MG63 (cell line): Measurements from ENCODE around the gene TBX21. TPM values are rescaled to one million over a fixed set of nuclear protein-coding genes. Genes with fewer than 3 reads are reported as not detected.

ENCODE experiments used
- DNase-seq: peaks from one replicate; pipeline ENCODE4 v3.0.0-alpha.2; 2020
- H3K27me3 ChIP-seq: fragments of 250-450 bp; sonication (Bioruptor Pico); 2 replicates; pipeline ENCODE4 v1.5.1; 2020; ENCODE audit warnings: mild to moderate bottlenecking, moderate library complexity
- H3K36me3 ChIP-seq: fragments of 250-450 bp; sonication (Bioruptor Pico); 2 replicates; pipeline ENCODE4 v1.5.1; 2020; ENCODE audit warnings: mild to moderate bottlenecking, moderate library complexity
- H3K4me3 ChIP-seq: fragments of 250-450 bp; sonication (Bioruptor Pico); 2 replicates; pipeline ENCODE4 v1.5.1; 2020; ENCODE audit warnings: mild to moderate bottlenecking, moderate library complexity
- H3K9me3 ChIP-seq: fragments of 250-450 bp; sonication (Bioruptor Pico); 2 replicates; pipeline ENCODE4 v1.5.1; 2020; ENCODE audit warnings: mild to moderate bottlenecking, moderate library complexity
- total RNA-seq: library from RNA; depleted of rRNA; stranded (reverse); fragments of >200 nt; shearing (Covaris generic); gene quantifications from 2 replicates; pipeline ENCODE4 v1.2.3, GENCODE V29; 2014; ENCODE audit warnings: low replicate concordance

TBX21 gene
- total RNA-seq, 1 experiment from 2014 or later, result not detected

DNA sequence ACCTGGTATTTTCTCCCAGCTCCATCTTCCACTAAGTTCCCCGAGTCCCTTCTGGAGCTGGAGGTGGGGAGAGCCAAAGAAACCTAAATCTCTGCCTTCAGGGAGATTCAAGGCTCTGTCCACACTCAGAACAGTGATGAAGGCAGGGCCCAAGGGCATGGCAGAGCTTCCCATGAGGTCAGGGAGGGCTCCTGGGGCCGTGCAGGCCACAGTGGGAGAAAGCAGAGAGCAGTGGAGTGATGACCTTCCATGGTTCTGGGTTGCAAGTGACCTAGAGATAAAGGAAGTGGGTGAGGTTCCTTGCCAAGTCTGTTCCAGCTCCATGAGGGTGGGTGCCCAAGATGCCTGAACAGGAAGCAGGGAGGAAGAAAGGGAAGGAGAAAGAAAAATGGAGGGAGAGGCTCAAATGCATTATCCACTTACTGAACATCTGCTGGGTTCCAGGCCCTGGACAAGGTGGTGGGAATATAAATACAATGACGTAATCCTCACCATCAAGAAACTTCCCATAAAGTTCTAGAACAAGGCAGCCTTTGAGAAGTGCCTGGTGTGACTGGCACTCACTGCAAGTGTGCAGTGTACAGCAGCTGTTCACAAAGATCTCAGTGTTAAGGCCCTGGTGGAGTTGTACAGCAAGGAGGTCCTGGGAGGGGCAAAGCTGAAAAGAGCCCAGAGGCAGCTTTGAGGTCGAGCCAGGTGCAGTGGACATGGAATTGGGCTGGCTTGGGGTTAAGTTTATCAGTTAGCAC, 25.8 kb upstream of the TBX21 start:
- no peak for DNase-seq
- H3K4me3 ChIP-seq, result no peak overlapping the region
- H3K27me3 ChIP-seq, result no peaks in the 10 kb centered on the region
- H3K9me3 ChIP-seq, result no peaks in the 10 kb centered on the region
- H3K36me3 ChIP-seq, result no peaks in the 10 kb centered on the region

DNA sequence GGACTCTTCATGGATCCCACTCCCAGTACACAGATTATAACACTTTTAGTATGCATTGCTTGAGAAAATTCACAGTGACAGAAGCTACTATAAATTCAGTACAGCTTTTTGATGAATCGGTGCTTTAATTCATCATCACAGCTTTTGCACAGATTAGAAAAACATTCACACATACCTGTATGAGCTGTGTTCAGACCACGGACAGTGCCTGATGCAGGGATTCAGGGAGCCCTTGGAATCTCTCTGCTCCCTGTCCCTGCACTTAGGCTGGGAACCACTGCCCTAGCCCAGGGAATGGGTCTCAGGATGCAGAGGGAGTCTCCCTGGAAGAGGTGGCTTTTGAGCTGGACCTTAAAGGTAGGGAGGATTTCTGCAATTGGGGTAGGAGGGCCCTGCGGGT, 25.2 kb upstream of the TBX21 start:
- Histone ChIP-seq H3K27me3 (no peaks in the 10 kb centered on the region; the same call in 1 of the 2 replicates), H3K36me3 (no peaks in the 10 kb centered on the region), H3K4me3 (no peak overlapping the region), H3K9me3 (no peaks in the 10 kb centered on the region)
- DNase-seq, result no peak

DNA sequence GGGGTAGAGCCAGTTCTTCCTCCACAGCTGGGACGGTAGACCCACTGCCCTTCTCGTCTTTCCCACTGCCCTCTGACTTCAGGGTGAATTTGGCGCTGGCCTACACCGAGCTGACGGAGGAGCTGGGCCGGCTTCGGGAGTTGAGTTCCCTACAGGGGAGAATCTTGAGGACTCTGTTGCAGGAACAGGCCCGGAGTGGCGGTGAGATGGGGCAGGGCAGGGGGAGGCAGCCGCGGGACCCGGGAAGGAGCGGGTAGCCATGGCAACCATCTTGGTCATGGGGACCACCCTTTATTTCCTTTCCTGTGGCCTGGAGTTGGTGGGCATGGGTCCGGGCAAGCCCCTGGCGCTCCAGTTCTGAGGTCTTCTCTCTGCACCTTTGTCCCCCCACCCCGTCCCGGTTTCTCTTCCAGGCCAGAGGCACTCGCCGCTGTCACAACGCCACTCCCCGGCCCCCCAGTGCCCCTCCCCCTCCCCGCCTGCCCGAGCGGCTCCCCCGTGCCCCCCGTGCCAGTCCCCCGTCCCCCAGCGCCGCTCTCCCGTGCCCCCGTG, 24.6 kb upstream of the TBX21 start:
- no peak for DNase-seq
- peaks cover 5% of the 10 kb centered on the region for H3K27me3 ChIP-seq
- H3K4me3 ChIP-seq, result no peak overlapping the region
- no peaks in the 10 kb centered on the region for H3K36me3 ChIP-seq
- H3K9me3 ChIP-seq, result no peaks in the 10 kb centered on the region

DNA sequence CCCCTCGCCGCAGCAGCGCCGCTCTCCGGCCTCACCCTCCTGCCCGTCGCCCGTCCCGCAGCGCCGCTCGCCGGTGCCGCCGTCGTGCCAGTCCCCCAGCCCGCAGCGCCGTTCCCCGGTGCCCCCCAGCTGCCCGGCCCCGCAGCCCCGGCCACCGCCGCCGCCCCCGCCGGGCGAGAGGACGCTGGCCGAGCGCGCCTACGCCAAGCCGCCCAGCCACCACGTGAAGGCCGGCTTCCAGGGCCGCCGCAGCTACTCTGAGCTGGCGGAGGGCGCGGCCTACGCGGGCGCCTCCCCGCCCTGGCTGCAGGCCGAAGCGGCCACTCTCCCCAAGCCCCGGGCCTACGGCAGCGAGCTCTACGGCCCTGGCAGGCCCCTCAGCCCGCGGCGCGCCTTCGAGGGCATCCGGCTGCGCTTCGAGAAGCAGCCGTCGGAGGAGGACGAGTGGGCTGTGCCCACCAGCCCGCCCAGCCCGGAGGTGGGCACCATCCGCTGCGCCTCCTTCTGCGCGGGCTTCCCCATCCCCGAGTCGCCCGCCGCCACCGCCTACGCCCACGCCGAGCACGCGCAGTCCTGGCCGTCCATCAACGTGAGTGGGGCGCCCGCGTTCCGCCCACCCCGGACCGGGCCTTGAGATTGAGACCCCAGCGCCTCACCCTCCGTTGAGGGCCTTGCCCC, 24.0 kb upstream of the TBX21 start:
- Histone ChIP-seq H3K27me3 (peaks cover 6% of the 10 kb centered on the region), H3K36me3 (no peaks in the 10 kb centered on the region), H3K4me3 (no peak overlapping the region), H3K9me3 (no peaks in the 10 kb centered on the region)
- DNase-seq, result no peak

DNA sequence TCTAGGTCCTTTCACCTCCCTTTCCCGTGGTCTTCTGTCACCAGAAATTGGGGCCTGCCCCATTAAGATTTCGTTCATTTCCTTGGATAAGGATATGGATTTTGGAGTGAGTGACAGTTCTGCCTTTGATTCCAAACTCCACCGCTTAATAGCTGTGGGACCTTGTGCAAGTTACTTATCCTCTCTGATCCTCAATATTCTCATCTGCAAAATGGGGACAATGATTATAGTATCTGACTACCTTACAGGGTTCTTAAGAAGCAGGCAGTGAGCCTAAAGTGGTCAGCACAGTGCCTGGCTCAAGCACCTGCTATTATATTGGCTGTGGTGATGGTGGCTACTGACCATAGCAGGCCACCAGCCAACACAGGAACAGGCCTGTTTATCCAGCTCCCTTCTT, 23.4 kb upstream of the TBX21 start:
- H3K36me3 ChIP-seq, result no peaks in the 10 kb centered on the region
- DNase-seq, result no peak
- peaks cover 7% of the 10 kb centered on the region for H3K27me3 ChIP-seq
- H3K4me3 ChIP-seq, result no peak overlapping the region
- no peaks in the 10 kb centered on the region for H3K9me3 ChIP-seq

DNA sequence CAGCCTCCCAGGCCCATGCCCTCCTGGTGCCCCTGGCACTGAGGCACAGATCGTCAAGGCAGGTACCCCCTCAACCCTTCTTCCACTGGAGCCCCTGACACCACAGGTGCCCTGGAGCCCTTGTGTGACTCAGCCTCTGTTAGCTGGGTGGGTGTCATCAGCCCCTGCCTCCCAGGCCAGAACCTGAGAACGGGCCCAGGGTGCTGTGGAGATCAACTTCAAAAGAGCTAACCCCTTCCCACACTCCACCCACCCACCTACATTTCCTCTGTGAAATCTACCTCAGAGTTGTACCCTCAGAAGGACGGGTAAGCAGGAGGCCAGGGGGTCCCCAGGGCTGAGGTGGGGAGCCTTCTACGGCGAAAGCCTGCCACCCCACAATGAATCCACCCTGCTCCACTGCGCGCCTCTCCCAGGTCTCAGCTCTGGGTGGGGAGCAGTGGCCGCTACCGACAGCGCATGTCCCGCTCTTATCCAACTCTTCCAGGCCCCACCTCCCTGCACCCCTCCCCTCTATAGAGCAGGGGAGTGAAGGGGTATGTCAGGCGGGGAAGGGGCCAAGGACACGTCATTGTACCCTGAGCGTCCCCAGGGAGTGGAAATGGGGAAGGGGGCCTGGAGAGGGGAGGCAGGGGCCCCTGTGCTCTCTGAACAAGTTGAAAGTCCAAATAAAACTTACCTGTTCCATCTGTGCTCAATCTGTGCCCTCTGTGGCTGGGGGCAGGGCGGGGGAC, 21.5 kb upstream of the TBX21 start:
- Histone ChIP-seq H3K27me3 (peaks cover 7% of the 10 kb centered on the region), H3K36me3 (no peaks in the 10 kb centered on the region), H3K4me3 (no peak overlapping the region), H3K9me3 (no peaks in the 10 kb centered on the region)
- no peak for DNase-seq

DNA sequence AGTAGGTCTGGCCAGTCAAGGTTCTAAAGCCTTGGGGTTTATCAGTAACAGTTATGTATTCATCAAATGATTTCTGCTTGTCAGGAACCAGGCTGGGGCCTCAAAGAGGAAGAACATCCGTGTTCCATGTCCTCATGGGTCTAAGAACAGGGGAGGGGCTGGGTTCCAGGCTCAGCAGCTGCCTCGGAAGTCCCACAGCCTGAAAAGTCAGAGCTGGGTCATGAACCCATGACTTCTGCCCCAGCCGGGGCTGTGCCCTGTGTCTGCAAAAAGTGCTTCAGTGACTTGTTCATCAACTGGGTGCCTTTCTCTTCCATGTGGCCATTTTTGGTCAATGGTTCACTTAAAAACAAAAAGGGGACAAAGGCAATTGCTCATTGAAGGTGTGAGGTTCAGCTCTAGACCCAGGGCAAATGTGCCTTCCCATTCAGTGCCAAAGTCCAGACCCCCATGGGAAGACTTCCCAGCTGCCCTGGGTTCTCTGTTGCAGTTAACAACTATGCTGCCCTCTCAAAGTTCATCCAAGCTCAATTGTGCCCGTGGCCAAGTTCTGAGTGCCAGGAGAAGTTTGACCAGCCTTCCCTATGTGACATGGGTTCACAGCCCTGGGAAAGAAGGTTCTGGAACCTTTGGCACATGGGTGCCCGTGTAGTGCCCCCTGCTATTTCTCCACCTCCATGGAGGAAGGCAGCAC, 20.6 kb upstream of the TBX21 start:
- Histone ChIP-seq H3K27me3 (peaks cover 7% of the 10 kb centered on the region), H3K36me3 (no peaks in the 10 kb centered on the region), H3K4me3 (no peak overlapping the region), H3K9me3 (no peaks in the 10 kb centered on the region)
- no peak for DNase-seq

DNA sequence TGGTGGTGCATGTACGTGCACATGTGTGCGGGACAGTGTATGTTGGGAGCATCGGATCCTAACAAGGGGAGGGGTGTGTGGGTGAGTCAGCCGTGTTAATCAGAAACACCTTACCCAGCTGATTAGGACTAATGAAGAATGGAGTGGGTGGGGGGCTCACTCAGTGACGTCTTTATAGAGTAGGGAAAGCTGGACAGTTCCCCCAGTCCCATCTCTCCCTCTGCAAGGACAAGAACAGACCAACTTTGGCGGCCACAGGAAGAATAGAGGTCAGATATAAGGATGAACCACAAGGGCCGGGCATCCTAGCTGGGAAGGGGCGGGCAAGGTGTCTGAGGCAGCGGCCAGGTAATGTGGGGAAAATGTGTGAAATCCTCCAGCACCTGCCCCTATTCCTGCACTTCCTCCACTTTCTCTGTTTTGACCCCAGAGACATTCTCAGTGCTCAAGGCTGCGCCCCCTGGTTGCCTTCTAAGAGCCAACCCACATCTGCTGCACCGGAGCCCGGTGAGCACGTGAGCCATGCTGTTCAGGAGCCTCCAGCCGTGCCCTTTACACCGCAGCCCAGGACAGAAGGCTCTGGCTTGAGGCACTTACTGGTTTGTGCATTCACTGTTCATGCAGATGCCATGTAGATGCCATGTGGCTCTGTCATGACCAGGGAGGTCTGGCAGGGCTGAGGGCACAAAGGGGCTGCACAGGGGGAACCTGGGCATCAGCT, 18.9 kb upstream of the TBX21 start:
- H3K9me3 ChIP-seq, result no peaks in the 10 kb centered on the region
- no peak for DNase-seq
- no peaks in the 10 kb centered on the region for H3K36me3 ChIP-seq
- peaks cover 7% of the 10 kb centered on the region for H3K27me3 ChIP-seq
- no peak overlapping the region for H3K4me3 ChIP-seq

DNA sequence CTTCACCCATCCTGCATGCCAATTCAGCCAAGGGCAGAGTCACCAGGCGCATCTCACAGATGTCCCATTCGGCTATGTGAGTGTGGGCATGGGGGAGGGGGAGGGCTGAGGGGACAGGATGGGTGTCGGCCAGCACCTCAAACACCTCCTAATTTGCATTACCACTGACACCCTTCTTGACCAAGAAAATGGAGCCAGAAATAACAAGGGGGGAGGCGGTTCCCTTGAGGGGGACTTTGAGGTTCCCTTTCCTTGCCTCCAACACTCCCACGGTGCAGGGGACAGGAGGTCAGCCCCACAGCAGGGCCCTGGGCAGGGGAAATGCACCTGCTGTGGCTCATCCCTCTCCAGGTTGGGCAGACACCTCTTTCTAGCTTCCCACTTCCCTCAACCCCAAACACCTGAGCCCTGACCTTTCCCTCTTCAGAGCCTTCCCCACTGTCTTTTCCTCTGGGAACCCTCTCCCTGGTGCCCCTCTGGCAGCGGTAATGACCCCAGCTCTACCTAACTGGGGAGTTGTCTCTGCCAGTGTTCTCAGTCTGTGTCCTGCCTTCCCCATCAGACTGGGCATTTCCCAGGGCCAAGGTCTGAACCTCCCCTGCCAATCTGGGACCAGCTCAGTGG, 18.2 kb upstream of the TBX21 start:
- Histone ChIP-seq H3K27me3 (peaks cover 7% of the 10 kb centered on the region), H3K36me3 (no peaks in the 10 kb centered on the region), H3K9me3 (no peaks in the 10 kb centered on the region), H3K4me3 (no peak overlapping the region)
- no peak for DNase-seq

DNA sequence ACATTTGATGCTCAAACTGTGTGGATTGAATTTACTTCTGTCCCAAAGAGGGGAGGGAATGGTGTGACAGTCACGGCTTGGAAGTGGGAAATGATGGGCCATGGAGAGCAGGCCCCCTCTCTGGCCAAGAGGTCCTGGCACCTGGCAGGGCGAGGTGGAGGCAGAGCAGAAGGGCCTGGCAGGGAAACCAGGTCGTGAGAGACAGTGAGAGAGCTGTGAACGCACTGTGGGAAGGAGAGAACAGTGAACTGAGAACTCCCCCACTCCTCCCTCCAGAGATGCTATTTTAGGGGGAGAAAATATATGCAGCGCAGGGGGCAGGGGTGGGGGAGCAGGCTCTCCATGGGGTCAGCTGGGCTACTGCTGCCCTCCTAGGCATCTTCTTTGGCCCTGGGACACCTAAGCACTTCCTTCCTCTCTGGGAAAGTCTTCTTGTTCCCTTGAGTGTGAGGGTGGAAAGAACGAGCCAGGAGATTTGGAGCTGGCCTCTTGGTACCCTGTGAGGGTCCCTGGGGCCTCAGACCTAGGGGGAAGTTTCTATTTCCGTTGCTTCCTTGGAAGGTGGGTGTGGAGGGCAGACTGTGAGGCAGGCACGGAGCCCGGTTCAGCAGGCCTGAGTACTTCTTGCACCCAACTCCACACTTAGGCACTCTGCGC, 17.2 kb upstream of the TBX21 start:
- H3K27me3 ChIP-seq, result peaks cover 7% of the 10 kb centered on the region
- no peak overlapping the region for H3K4me3 ChIP-seq
- no peaks in the 10 kb centered on the region for H3K36me3 ChIP-seq
- no peak for DNase-seq
- no peaks in the 10 kb centered on the region for H3K9me3 ChIP-seq

DNA sequence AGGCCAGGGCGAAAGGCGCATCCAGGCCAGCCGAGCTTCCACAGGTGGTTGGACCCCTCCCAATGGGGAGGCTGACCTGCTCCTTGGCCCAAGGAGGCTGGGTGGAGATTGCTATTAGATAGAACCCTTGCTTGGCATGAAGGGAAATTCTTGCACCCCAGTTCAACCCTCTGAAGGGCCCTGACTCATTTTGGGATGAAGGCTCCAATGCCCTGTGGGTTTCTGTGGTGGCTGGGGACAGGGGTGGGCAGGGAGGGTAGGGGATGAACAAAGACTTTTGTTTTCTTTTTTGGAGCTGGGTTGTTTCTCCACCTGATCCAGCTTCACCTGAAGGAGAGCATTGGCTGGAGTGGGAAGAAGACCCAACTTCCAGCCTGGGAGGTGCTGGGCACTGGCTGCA, 16.7 kb upstream of the TBX21 start:
- no peak overlapping the region for H3K4me3 ChIP-seq
- no peaks in the 10 kb centered on the region for H3K36me3 ChIP-seq
- DNase-seq, result no peak
- H3K9me3 ChIP-seq, result no peaks in the 10 kb centered on the region
- H3K27me3 ChIP-seq, result peaks cover 7% of the 10 kb centered on the region

DNA sequence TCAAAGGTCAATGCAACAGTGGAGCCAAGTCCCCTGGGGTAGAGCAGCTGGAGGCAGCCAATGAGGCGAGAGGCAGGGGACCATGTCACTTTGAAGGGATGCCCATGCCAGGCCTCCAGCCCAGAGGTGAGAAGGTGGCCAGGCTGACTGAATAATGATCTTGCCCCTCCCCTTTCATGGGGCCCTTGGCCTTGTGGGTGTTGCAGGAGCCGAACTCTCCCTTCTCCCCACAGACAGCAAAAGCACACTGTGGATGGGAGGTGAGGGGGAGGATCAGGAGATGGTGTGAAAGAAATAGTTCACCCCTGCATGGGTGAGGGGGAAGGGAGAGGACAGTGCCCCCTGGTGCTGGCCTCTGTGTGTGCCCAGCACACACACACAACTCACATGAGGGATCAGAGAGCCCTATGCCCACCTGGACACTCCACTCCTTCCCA, 15.8 kb upstream of the TBX21 start:
- H3K36me3 ChIP-seq, result no peaks in the 10 kb centered on the region
- H3K4me3 ChIP-seq, result no peak overlapping the region
- no peak for DNase-seq
- H3K27me3 ChIP-seq, result peaks cover 7% of the 10 kb centered on the region
- H3K9me3 ChIP-seq, result no peaks in the 10 kb centered on the region

DNA sequence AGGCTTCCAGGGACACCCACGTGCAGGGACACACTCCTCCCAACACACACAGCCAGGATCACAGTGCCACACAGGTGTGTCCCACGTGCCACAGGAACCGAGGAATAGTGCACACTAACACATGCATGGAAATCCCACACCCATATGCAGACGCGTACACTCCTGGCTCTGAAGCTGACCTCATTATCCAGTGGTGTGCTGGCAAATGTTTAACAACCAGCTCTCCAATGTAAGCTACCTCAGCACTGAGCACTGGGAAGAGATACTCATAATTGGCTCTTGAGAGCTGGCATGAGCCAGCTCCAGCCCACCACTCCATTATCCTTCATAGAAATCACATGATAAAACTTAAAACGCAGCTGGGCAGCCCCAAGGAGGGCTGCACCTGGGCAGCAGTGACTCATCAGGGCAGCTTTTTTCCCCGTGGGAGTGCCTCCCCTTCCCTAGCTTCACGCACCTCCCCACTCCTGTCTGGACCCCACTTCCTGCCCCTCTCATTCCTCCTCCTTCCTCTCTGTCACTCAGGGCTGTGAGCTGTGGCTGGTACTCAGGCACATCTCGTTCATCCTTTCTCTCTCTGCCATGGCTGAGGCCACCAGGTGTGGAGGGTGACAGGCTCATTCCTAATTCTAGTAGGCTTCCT, 14.9 kb upstream of the TBX21 start:
- Histone ChIP-seq H3K4me3 (no peak overlapping the region), H3K9me3 (no peaks in the 10 kb centered on the region), H3K27me3 (peaks cover 6% of the 10 kb centered on the region), H3K36me3 (no peaks in the 10 kb centered on the region)
- DNase-seq, result no peak

DNA sequence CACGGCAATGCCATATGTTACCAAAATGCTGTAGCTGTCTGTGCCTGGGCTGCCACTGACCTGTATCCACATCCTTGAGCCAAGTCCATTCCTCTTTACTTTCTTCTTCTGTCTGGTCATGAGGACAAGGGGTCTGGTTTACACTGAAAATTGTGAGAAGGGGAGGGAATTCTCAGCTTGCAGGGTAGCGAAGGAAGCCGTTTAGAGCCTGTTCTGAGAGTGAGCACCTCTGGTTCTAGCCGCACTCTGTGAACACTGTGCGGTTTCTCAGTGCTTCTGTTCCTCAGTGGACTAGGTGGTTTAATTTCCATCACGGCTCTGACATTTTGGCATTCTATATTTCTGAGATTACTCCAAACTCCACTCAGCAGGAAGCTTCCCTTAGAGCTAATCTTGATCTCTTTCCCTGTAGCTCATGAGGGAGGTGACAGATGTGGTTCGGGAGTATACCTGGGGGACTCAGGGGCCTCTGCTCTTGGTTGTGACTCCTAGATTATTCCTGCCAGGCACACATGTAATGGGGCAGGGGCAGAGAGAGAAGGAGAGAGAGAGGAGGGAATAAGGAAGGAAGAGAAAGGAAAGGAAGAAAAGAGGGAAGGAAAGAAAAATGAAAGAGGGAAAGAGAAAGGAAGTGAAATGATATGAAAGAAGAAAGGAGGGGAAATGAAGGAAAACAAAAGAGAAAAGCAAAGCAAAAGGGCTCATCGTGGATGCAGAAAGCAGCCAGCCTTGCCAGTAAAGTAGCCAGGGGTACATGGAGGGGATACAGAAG, 14.2 kb upstream of the TBX21 start:
- Histone ChIP-seq H3K9me3 (no peaks in the 10 kb centered on the region), H3K36me3 (no peaks in the 10 kb centered on the region), H3K27me3 (peaks cover 2% of the 10 kb centered on the region; the same call in 1 of the 2 replicates), H3K4me3 (no peak overlapping the region)
- no peak for DNase-seq
